GM19193 (cell line): ENCODE data around the gene RBM23.

Source experiments
- POLR2A ChIP-seq: IDR thresholded peaks from 4 replicates; pipeline ENCODE4 v1.6.1; 2011; ENCODE audit not compliant: insufficient read depth, insufficient read length; ENCODE audit errors: extremely low read depth

The RBM23 gene

DNA sequence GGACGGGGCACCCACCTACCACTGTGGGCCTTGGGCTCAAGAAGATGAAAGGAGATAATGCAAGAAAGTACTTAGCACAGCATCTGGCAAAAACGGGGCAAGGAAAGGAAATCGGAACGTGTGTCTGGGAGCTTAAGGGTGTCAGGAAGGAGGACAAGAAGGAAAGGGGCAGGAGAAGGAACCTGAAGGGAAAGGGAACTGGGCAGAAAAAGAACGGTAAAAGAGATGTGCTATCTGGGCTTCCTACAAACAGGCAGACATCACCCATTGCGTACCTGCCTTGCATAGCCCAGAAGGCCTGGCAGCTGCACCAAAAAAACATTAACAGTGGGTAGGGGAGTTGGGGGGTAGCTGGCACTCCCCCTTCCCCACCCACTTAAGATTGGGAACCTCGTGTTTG, 36.9 kb downstream of the RBM23 start:
- TF ChIP-seq POLR2A, result peak; percentile 10

DNA sequence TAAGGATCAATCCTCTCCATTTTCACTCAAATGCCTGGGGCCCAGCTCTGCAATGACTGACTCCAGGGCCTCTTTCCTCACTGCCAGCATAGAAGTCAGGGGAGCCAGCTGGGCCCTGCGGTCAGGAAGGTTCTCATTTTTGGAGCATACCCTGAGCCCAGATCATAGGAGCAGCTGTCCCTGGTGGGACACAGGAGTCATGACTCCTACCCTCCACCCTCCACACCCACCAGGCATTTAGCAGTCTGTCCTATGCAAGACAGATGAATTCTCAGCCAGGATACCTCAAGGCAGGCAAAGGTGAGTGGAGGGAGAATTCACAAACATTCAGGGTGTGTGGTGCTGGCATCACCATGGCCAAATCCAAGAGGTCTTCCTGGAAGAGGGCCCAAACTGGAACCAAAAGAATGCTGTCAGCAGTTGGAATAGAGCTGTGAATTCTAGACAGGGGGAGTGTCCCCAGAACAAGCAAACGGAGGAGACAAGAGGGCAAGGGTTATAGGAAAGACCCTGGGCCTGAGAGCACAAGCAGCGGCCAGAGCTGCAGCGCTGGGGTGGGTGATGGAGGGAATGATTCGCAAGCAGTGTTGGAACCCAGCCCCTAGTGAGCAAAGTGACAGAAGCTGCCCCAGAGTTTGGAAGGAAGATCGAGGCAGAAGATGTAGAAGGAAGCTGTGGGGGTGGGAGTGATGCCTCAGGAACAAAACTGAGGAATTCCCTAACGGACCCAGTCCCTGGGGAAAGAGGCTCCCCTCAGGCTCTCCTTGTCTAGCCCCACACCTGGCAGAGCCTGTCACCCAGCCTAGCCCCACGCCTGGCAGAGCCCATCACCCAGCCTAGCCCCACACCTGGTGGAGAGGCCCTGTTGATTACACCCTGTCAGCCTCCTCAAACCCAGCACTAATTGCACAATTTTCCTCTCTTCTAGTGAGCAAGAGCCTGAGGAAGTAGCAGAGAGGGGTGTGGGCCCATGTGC, 40.4 kb downstream of the RBM23 start:
- TF ChIP-seq POLR2A, result no peak

DNA sequence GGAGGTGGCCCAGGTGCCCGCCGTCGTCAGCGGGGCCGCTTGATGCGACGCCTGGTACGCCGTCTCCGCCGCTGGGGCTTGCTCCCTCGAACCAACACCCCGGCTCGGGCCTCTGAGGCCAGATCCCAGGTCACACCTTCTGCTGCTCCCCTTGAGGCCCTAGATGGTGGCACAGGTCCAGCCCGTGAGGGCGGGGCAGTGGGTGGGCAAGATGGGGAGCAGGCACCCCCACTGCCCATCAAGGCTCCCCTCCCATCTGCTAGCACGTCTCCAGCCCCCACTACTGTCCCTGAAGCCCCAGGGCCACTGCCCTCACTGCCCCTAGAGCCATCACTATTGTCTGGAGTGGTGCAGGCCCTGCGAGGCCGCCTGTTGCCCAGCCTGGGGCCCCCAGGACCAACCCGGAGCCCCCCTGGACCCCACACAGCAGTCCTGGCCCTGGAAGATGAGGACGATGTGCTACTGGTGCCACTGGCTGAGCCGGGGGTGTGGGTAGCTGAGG, 41.9 kb downstream of the RBM23 start:
- TF ChIP-seq POLR2A, result no peak

DNA sequence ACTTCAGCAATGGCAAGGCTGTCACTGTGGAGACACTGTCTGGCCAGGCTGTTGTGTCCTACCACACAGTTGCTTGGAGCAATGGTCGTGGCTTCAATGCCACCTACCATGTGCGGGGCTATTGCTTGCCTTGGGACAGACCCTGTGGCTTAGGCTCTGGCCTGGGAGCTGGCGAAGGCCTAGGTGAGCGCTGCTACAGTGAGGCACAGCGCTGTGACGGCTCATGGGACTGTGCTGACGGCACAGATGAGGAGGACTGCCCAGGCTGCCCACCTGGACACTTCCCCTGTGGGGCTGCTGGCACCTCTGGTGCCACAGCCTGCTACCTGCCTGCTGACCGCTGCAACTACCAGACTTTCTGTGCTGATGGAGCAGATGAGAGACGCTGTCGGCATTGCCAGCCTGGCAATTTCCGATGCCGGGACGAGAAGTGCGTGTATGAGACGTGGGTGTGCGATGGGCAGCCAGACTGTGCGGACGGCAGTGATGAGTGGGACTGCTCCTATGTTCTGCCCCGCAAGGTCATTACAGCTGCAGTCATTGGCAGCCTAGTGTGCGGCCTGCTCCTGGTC, 43.1 kb downstream of the RBM23 start:
- TF ChIP-seq POLR2A, result no peak

DNA sequence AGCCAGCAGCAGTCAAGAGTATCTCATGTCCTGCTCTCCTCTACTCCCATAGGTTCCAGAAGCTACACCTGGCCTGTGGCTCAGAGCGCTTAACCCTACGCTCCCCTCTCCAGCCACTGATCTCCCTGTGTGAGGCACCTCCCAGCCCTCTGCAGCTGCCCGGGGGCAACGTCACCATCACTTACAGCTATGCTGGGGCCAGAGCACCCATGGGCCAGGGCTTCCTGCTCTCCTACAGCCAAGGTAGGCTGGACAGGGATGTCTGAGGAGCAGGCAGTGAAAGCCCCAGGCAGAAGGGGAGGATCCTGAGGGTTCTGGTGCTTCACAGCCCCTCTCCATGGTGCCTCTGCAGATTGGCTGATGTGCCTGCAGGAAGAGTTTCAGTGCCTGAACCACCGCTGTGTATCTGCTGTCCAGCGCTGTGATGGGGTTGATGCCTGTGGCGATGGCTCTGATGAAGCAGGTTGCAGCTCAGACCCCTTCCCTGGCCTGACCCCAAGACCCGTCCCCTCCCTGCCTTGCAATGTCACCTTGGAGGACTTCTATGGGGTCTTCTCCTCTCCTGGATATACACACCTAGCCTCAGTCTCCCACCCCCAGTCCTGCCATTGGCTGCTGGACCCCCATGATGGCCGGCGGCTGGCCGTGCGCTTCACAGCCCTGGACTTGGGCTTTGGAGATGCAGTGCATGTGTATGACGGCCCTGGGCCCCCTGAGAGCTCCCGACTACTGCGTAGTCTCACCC, 43.8 kb downstream of the RBM23 start:
- TF ChIP-seq POLR2A, result no peak

DNA sequence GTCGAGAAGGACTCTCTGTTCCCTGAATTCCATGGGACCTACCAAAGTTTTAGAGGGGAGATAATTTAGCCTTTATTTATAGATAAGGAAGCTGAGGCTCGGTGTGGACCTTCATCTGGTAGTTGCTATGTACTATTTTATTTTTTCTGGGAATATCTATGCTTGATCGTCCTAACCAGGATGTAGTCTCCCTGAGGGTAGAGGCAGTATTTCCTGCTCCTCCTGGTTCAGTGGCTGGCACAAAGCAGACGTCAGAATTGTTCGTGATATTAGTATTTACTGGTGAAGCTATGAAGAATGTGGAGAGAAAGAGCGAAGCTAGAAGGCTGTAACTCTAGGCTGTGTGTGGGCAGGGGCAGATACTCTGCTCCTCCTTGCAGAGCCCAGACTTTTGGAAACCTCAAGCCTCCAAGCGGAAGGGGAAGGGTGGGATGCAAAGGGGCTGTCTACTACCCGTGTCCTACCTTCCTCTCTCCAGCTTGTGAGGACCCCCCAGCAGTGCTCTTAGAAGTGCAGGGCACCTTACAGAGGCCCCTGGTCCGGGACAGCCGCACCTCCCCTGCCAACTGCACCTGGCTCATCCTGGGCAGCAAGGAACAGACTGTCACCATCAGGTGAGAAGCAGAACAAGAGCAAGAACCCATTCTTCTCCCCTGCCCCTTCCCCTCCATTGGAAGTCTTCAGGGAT, 46.0 kb downstream of the RBM23 start:
- no peak for TF ChIP-seq POLR2A

DNA sequence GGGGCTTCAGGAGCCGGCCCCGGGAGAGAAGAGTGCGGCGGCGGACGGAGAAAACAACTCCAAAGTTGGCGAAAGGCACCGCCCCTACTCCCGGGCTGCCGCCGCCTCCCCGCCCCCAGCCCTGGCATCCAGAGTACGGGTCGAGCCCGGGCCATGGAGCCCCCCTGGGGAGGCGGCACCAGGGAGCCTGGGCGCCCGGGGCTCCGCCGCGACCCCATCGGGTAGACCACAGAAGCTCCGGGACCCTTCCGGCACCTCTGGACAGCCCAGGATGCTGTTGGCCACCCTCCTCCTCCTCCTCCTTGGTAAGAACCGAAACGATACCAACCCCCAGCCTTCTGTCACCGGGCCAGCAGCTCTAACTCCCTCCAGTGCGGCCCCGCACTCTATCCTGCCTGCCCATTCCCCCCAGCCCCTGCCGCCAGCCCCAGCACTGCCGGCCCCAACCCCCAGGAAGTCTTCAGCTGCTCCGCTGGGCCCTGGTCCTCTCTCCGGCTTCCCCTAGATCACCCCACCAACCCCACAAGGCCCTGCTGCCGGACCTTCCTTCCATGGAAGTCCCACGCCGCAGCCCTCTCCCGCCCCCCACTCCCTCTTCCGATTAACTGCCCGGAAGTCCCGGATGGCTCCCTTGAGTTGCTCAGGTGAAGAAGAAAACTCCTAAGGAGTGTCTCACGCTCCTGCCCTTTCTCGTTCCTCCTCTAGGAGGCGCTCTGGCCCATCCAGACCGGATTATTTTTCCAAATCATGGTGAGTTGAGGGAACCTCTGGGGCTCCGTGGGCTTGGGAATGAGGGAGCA, 46.7 kb downstream of the RBM23 start:
- TF ChIP-seq POLR2A, result peak; percentile 11

DNA sequence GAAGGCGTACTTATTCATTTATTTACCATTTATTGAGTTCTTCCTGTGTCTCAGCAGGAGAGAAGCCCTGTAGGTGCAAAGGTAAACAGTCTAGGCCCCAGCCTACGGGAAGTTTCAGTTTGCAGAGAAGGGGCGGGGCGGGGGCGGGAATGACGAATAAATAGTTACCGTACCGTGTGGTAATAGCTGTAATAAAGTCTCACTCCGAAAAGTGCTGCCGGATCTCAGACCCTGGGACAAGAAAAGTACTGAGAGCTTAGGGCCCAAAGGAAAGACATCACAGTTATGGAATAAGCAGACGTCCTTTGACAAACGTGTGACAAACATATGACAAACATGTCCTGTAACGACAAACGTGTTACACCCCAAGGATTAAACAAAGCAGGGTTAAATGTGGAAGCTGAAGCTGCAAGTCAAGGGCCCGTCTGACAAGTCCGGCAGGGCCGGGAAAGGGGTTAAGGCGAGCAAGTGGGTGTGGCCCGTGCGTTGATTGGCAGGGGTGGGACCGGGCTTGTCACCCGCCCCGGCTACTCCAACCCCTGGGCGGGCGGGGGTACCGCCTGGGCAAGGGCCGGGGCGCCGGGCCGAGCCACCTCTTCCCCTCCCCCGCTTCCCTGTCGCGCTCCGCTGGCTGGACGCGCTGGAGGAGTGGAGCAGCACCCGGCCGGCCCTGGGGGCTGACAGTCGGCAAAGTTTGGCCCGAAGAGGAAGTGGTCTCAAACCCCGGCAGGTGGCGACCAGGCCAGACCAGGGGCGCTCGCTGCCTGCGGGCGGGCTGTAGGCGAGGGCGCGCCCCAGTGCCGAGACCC, 47.5 kb downstream of the RBM23 start, which contains the start of gene LRP10:
TSS of gene LRP10 (plus strand) at position 517 of the 809 bp plus-strand sequence. CDS start 564 bp downstream, outside the sequence.
- TF ChIP-seq POLR2A, result peak; percentile 71

DNA sequence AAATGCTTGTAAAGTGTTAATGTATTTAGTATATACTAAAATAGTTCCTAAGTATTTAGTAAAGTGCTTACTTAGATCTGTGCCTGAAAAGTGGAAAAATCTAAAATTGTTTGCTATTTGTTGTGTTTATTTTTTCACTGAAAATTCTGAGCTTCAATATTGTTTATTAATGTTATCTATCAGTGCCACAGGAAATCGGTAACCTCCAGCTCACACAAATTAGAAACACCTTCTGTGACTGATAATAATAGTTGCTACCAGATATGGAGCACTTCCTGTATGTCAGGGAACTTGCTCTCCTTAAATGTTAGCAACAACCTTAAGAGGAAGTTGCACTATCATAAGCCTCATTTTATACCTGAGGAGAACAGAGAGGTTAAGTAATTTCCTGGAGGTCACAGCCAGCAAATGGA, 48.1 kb downstream of the RBM23 start:
- no peak for TF ChIP-seq POLR2A

DNA sequence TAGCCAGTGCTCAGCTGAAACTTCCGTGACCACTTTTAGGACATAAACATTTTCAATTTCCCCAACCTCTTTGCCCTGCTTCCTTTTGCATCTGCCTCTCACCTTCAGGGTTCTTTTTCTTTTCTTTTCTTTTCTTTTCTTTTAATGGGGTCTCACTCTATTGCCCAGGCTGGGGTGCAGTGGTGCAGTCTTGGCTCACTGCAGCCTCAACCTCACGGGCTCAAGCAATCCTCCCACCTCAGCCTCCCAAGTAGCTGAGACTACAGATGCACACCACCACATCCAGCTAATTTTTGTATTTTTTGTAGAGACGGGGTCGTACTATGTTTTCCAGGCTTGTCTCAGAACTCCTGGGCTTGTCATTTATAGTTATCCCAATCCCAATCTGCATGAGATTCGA, 52.1 kb downstream of the RBM23 start:
- TF ChIP-seq POLR2A, result no peak

DNA sequence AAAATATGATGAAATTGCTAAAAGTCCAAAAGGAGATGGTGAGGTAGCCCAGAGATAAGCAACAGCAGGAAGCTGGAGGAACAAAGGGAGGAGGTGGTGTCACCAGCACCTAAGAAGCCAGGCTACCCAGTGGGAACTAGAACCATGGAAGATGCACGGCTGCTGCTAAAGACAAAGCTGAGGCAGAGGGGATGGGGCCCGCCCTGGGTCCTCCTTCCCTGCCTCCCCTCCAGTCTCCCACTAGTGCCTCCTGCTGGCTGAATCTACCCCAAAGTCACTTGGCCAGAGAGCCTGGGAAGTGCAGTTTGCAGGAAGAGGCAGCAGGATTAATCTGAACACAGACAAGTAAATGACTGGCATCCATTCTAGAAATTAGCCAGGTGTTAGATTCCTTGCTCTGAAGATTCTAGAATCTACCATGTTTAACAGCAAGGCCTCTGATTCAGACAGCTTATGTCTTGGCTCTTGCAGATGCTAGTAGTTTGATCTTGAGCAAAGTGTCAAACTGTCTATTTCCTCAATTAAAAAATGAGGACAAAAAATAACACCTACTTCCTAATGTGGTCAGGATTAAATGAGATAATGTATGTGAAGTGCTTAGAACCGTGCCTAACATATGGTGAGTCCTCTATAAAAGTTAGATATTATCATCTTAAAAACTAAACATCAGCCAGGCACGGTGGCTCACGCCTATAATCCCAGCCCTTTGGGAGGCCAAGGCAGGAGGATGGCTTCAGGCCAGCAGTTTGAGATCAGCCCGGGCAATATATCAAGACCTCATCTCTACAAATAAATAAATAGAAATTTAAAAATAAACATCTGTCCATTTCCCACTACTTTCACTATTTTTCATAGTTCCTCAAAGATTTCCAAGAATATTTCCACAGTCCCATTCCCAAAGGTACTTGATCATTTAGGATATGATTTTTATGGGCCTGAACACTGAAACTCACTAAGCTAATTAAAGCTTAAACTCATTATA, 53.2 kb downstream of the RBM23 start:
- no peak for TF ChIP-seq POLR2A

DNA sequence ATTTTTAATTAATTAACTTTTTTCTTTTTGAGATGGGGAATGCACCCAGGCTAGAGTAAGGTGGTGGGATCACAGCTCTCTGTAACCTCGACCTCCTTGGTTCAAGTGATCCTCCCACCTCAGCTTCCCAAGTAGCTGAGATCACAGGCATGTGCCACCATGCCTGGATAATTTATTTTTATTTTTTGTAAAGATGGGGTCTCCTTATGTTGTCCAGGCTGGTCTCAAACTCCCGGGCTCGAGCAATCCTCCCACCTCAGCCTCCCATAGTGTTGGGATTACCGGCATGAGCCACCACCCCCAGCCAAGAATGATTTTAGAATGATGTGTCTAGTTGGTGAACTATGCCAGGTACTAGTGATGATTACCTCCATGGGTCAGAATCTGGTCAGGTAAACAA, 54.0 kb downstream of the RBM23 start:
- no peak for TF ChIP-seq POLR2A
